Tracheal epithelial cell (primary cell): Measurements from ENCODE around the gene TRIP6. TPM values are rescaled to one million over a fixed set of nuclear protein-coding genes. Genes with fewer than 3 reads are reported as not detected.

Source experiments
- total RNA-seq: library from RNA; depleted of rRNA; stranded (reverse); fragments of >200 nt; gene quantifications from 2 replicates; pipeline ENCODE4 v1.2.1, GENCODE V29; 2014

The TRIP6 gene, protein sequence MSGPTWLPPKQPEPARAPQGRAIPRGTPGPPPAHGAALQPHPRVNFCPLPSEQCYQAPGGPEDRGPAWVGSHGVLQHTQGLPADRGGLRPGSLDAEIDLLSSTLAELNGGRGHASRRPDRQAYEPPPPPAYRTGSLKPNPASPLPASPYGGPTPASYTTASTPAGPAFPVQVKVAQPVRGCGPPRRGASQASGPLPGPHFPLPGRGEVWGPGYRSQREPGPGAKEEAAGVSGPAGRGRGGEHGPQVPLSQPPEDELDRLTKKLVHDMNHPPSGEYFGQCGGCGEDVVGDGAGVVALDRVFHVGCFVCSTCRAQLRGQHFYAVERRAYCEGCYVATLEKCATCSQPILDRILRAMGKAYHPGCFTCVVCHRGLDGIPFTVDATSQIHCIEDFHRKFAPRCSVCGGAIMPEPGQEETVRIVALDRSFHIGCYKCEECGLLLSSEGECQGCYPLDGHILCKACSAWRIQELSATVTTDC
- total RNA-seq: 69.6 and 75.5 TPM in 2 replicates

GRCh38 chr7:100867040-100867775 lies at the start of gene TRIP6:
Gene TRIP6, plus strand, starts transcription at chr7:100867387. Its CDS starts 111 bp downstream, at chr7:100867498.

DNA sequence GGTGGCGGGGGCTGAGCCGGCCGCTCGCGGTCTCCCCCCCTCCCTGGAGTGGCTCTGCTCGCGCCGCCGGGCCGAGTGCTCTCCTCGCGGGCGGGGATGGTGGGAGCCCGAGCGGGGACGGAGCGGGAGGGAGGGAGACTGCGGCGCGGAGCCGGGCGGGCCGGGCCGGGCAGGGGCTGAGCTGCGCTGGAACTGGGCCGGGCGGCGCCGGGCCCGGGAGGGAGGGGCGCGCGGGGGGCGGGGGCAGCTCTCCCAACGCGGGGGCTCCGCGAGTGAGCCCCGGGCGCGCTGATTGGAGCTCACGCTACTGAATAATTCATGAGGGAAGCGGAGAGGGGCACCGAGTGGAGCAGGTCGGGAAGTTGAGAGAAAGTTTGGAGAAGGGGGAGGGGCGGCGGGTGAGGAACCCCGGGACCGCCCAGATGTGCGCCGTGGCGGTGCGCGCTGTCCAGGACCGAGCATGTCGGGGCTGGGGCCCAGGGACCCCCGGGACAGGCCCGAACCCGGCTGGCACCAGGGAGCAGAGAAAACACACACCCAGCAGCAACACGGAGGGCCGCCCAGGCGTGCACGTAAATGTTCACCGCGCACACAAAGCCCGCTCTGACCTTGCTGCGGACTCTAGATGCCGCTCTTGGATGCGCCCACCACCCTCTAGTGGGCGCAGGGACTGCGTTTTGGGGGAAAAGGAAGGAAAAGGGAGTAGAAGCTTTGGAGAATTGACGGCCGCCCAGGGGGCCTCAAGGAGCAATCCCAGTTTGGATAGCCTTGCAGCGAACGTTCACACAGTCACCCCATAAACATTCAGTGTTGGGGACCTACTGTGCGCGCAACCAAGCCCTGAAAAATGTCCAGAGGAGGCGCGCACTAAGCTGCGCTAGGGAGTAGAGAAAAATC lies 39.6 kb upstream of the TRIP6 start, which contains the start of gene EPHB4:
Gene EPHB4, minus strand, starts transcription at position 194 of the 897 bp plus-strand sequence. CDS start 493 bp downstream, outside the sequence.

GRCh38 chr7:100852048-100852872 lies 14.9 kb upstream of the TRIP6 start, which contains the start of gene SLC12A9:
Gene SLC12A9, plus strand, starts transcription at chr7:100852713. Its CDS starts 1,485 bp downstream, at chr7:100854198.

GRCh38 chr7:100874577-100875355 lies 7.6 kb downstream of the TRIP6 start, which contains the start of gene SRRT:
Gene SRRT, plus strand, starts transcription at chr7:100875103. Its CDS starts 488 bp downstream, at chr7:100875591.

DNA sequence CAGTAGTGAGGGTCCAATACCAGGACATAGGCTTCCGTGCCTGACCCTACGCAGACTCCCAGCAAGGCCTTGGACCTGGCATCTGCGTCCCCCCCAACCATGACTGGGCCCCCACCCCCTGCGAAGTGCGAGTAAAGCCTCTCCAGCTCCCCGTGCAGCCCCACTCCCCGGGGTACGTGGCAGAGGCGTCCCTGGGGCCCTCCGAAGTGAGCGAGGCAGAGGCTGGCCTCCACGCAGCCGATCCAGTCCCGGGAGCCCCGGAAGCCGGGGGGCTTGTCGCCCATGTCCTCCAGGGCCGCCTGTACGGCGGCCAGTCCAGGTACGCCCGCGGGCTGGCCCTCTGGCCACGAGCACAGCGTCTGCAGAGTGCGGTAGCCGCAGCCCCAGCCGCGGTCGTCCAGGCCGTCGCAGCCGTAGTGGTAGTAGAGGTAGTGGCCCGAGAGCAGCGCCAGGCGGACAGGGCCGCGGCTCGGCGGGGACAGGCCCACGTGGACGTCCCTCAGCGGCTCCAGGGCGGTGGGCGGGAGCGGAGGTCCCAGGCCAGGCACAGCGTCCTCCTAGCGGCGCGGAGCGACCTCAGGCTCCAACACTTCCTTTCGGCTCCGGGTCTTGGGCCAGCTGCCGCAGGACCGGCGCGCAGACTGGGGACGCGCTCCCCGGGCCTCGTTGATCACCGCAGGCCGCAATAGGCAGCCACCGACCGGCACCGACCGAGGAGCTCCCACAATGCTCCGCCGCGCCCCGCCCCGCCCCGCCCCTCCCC lies 22.0 kb downstream of the TRIP6 start, which contains the start of gene UFSP1:
Gene UFSP1, minus strand, starts transcription at position 728 of the 763 bp plus-strand sequence. Its CDS starts 444 bp downstream, at position 284.

GRCh38 chr7:100895701-100895955 lies 28.4 kb downstream of the TRIP6 start, which contains the start of gene ACHE:
Gene ACHE, minus strand, starts transcription at chr7:100895888. Its CDS starts 1,656 bp downstream, at chr7:100894232.

Other genes starting within 250 kb of the TRIP6 start
- 0.72 and 1.3 TPM in 2 replicates for gene TFR2, start 225.8 kb upstream of the TRIP6 start, total RNA-seq
- gene ACTL6B, start 210.9 kb upstream of the TRIP6 start, total RNA-seq: not detected in 2 replicates
- gene GNB2, start 193.6 kb upstream of the TRIP6 start, total RNA-seq: 99.3 and 110 TPM in 2 replicates
- gene GIGYF1, start 173.1 kb upstream of the TRIP6 start, total RNA-seq: 12.3 and 15.1 TPM in 2 replicates
- gene POP7, start 161.3 kb upstream of the TRIP6 start, total RNA-seq: 40.7 and 63.1 TPM in 2 replicates
- gene EPO, start 146.9 kb upstream of the TRIP6 start, total RNA-seq: not detected in 2 replicates
- gene ZAN, start 133.8 kb upstream of the TRIP6 start, total RNA-seq: not detected in 2 replicates
- 129 and 175 TPM in 2 replicates for gene EPHB4, start 39.9 kb upstream of the TRIP6 start, total RNA-seq
- 17.9 and 18.3 TPM in 2 replicates for gene SLC12A9, start 14.7 kb upstream of the TRIP6 start, total RNA-seq
- gene SRRT, start 7.7 kb downstream of the TRIP6 start, total RNA-seq: 22.0 and 30.8 TPM in 2 replicates
- 8.3 and 14.7 TPM in 2 replicates for gene UFSP1, start 22.3 kb downstream of the TRIP6 start, total RNA-seq
- 0.24 TPM in 1 of 2 replicates, not detected in the other for gene ACHE, start 28.5 kb downstream of the TRIP6 start, total RNA-seq
- gene MUC3A, start 82.1 kb downstream of the TRIP6 start, total RNA-seq: not detected in 2 replicates
- not detected in 2 replicates for gene MUC12, start 102.2 kb downstream of the TRIP6 start, total RNA-seq
- gene MUC17, start 152.7 kb downstream of the TRIP6 start, total RNA-seq: not detected in 2 replicates
- gene TRIM56, start 218.1 kb downstream of the TRIP6 start, total RNA-seq: 8.2 and 9.6 TPM in 2 replicates